DMS153 treated with DMSO at 0.1 percent for 48 hours (cell line): ENCODE data around the gene ATP4A.

Experiments
- DNase-seq: peaks from one replicate; lab custom pipeline; 2025; ENCODE audit not compliant: unreplicated experiment; lab: John Stamatoyannopoulos, UW

ATP4A gene

DNA sequence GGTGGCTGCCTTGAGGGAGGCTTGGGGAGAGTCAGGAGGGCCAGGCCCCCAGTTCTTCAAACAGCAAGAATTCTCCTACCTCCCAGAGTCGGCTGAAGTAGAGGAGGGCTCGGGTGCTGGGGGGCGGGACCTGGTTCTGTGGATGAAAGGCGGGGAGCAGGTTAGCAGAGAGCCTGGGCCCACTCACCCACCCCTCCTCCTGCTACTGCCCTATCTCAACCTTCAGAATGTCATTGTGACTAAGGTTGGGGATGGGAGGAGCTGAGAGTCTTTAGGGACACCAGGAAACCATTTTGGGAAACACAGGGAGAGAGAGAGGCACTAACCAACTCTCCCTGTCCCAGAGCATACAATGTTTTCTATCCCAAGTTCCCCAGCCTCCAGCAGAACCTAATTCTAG lies 60.7 kb downstream of the ATP4A start:
- no peak for DNase-seq

- no peak for DNase-seq
These were observed 61.8 kb downstream of the ATP4A start for GRCh38 chr19:35501684-35502083.

GRCh38 chr19:35500611-35501010 lies 62.8 kb downstream of the ATP4A start:
- DNase-seq = no peak
